Transverse colon (tissue), 4 donors: ENCODE results near the gene EFNA5. TPM values are rescaled to one million over a fixed set of nuclear protein-coding genes. Genes with fewer than 3 reads are reported as not detected.

Source experiments
- DNase-seq: peaks from one replicate; pipeline ENCODE4 v3.0.0-alpha.2; 2019
- H3K27ac ChIP-seq, 4 donors: fragments of 200-600 bp; sonication (generic); 2 replicates each; pipeline ENCODE4 v1.5.1; 2016 to 2018; ENCODE audit warnings: inconsistent platforms in 4 of 4
- H3K27me3 ChIP-seq: fragments of 200-600 bp; sonication (generic); 2 replicates; pipeline ENCODE4 v1.5.1; 2017; ENCODE audit warnings: inconsistent platforms
- H3K36me3 ChIP-seq, 4 donors: fragments of 200-600 bp; sonication (generic); 2 replicates each; pipeline ENCODE4 v1.5.1; 2017 to 2019; ENCODE audit warnings: inconsistent platforms in 4 of 4
- H3K4me1 ChIP-seq, 4 donors: fragments of 200-600 bp; sonication (generic); 2 replicates each; pipeline ENCODE4 v1.5.1; 2017 to 2020; ENCODE audit warnings: inconsistent platforms in 4 of 4
- H3K4me3 ChIP-seq, 4 donors: fragments of 200-600 bp; sonication (generic); 1 replicate in 1 of 4; 2 replicates in 3 of 4; pipeline versions ENCODE4 v1.5.1 to v1.6.1; 2017 to 2019; ENCODE audit warnings: inconsistent platforms in 4 of 4
- H3K9me3 ChIP-seq, 2 donors: fragments of 200-600 bp; sonication (generic); 2 replicates each; pipeline ENCODE4 v1.5.1; 2017 to 2019; ENCODE audit warnings: inconsistent platforms in 2 of 2
- CTCF ChIP-seq, 5 experiments: fragments of 200-600 bp in 3 of 5; fragments of 450-650 bp in 2 of 5; sonication (generic) in 3 of 5; IDR thresholded peaks; 1 replicate in 2 of 5; 2 replicates in 3 of 5; pipeline ENCODE4 v1.5.1; 2016 to 2017; ENCODE audit warnings: antibody characterized with exemption in 5 of 5, inconsistent platforms in 3 of 5, mild to moderate bottlenecking in 2 of 5, moderate library complexity in 1 of 5
- EP300 ChIP-seq: sonication (generic); formaldehyde crosslinking; IDR thresholded peaks from one replicate; pipeline ENCODE4 v1.6.1; 2017; ENCODE audit warnings: antibody characterized with exemption, low read depth
- POLR2A ChIP-seq: fragments of 450-650 bp; IDR thresholded peaks from one replicate; pipeline ENCODE4 v1.6.1; 2016; ENCODE audit warnings: antibody characterized with exemption, mild to moderate bottlenecking, moderate library complexity
- POLR2AphosphoS5 ChIP-seq, 3 donors: sonication (generic); formaldehyde crosslinking; IDR thresholded peaks; one replicate each; pipeline ENCODE4 v1.6.1; 2016; ENCODE audit warnings: antibody characterized with exemption in 3 of 3
- WGBS, 2 donors: methylation state at CpG; one replicate each; pipeline ENCODE4 v1.1.5; 2018; ENCODE audit warnings: low coverage in 1 of 2; 5-methylcytosine and 5-hydroxymethylcytosine counted together
- in situ Hi-C, 4 donors: fragments of 200-750 bp; cut with MboI; loops; one replicate each; pipeline versions ENCODE4 v1.15.0 to v1.15.1; 2017; ENCODE audit warnings: low sequenced_read_pairs in 3 of 4, low pct_ligation_motif_present in 1 of 4, low pct_unique_long_range_greater_than_20kb in 1 of 4
- intact Hi-C: fragments of 100-400 bp; cut with DNase I; formaldehyde crosslinking; loops from one replicate; pipeline ENCODE4 v1.15.1; 2023; ENCODE audit warnings: low total_unique reads
- total RNA-seq, 4 donors: library from RNA; depleted of rRNA; stranded (reverse); fragments of >200 nt; gene quantifications; one replicate each; pipeline ENCODE4 v1.1.0, GENCODE V29; 2016

The EFNA5 gene
- total RNA-seq, 4 donors from 2014 or later, result 1.5 to 18.2 (median 12.1) TPM

GRCh38 chr5:107605596-107606125, 65.1 kb downstream of the EFNA5 start:
- peaks cover 0 to 13% (median 10%) of the 10 kb centered on the region in 4 donors for H3K4me1 ChIP-seq
- TF ChIP-seq POLR2A, result no peak
- no peak for TF ChIP-seq POLR2AphosphoS5 (IDR thresholded peaks at IDR 0.05)
- TF ChIP-seq CTCF (IDR thresholded peaks at IDR 0.05), result no peak
- no peak for TF ChIP-seq EP300
- in situ Hi-C loops, result loop anchor here in 1 of 4 donors (25.0 kb wide), 1 partner anchor 643 kb away; no protein-coding TSS in a partner anchor
- no peaks in the 10 kb centered on the region for H3K9me3 ChIP-seq
- DNase-seq, result no peak
- no peaks in the 10 kb centered on the region for H3K36me3 ChIP-seq
- 51 to 67% methylated on average over 2 of the region's 2 CpGs for WGBS, 2 donors
- intact Hi-C loops, result no loop called here
- no peak overlapping the region for H3K27ac ChIP-seq
- no peaks in the 10 kb centered on the region for H3K27me3 ChIP-seq
- no peak overlapping the region for H3K4me3 ChIP-seq

DNA sequence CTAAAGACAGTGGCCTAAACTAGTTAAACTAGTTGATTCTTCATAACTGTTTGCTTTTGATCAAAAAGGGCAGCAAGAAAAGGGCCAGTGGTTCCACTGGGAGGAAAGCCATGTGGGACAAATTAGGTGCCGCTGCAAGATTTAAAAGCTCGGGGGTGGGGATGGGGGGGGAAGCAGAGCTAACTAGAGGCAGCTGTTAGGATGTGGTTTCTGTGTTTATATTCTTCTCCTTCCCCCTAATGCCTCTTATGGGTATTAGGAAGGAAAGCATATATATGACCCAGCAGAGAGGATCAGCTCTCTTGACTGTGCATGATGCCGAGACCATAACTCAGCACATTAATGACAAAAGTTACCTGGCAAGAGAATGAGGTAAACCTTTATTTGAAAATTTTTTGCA, 65.7 kb downstream of the EFNA5 start:
- H3K9me3 ChIP-seq, result no peaks in the 10 kb centered on the region
- TF ChIP-seq CTCF (IDR thresholded peaks at IDR 0.05) (no peak), EP300 (no peak), POLR2A (no peak), POLR2AphosphoS5 (IDR thresholded peaks at IDR 0.05) (no peak)
- H3K36me3 ChIP-seq, result no peaks in the 10 kb centered on the region
- in situ Hi-C loops, result loop anchor here in 1 of 4 donors (25.0 kb wide), 1 partner anchor 643 kb away; no protein-coding TSS in a partner anchor
- H3K4me1 ChIP-seq, result peaks cover 0 to 14% (median 10%) of the 10 kb centered on the region in 4 donors
- H3K27ac ChIP-seq, result no peak overlapping the region
- whole genome bisulfite sequencing, 2 donors, result 48 to 62% methylated on average over 3 of the region's 3 CpGs
- no peak for DNase-seq
- H3K4me3 ChIP-seq, result no peak overlapping the region
- no peaks in the 10 kb centered on the region for H3K27me3 ChIP-seq
- intact Hi-C loops, result no loop called here

DNA sequence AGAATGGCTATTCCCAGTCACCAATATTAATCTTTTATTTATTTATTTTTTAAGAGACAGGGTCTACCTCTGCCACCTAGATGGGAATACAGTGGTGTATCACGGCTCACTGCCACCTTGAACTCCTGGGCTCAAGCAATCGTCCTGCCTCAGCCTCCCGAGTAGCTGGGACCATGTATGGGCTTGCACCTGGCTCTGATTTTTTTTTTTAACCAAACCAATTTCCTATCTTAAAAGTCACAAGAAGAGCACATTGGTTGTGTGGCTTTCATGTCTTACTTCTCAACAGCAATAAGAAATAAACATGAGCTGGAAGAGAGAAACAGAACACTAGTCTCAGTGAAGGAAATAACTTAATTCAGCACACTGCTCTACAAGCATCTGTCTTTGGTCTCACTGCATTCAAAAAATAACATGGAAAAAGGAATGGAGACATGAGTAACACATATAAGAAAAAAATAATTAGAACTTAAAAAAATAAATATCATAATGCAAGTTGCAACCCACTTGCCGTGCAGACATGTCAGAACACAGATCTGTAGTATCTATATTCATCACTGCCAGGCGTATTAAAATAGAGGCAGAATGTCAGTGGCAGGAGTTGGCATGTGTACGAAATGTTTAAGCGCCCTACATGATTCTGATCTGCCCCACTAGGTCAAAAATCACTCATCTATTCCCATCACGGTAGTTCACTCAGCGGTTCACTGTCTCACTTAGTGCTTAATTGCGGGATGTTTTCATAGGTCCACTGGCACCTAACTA, 66.4 kb downstream of the EFNA5 start:
- no peak overlapping the region for H3K4me3 ChIP-seq
- WGBS, 2 donors, result 79 to 89% methylated on average over 7 to 10 of the region's 10 CpGs
- TF ChIP-seq POLR2AphosphoS5 (IDR thresholded peaks at IDR 0.05) (no peak), CTCF (IDR thresholded peaks at IDR 0.05) (no peak)
- intact Hi-C loops, result no loop called here
- H3K36me3 ChIP-seq, result no peaks in the 10 kb centered on the region
- no peak for DNase-seq
- no peaks in the 10 kb centered on the region for H3K27me3 ChIP-seq
- H3K27ac ChIP-seq, result no peak overlapping the region
- H3K4me1 ChIP-seq, result peaks cover 0 to 16% (median 11%) of the 10 kb centered on the region in 4 donors
- H3K9me3 ChIP-seq, result no peaks in the 10 kb centered on the region
- in situ Hi-C loops, result loop anchor here in 1 of 4 donors (25.0 kb wide), 1 partner anchor 642 kb away; no protein-coding TSS in a partner anchor

- in situ Hi-C loops (loop anchor here in 1 of 4 donors (25.0 kb wide), 1 partner anchor 641 kb away; no protein-coding TSS in a partner anchor), intact Hi-C loops (no loop called here)
- no peaks in the 10 kb centered on the region for H3K9me3 ChIP-seq
- peaks cover 0 to 25% (median 16%) of the 10 kb centered on the region in 4 donors for H3K4me1 ChIP-seq
- no peaks in the 10 kb centered on the region for H3K27me3 ChIP-seq
- WGBS, 2 donors, result 79 to 82% methylated on average over 6 of the region's 6 CpGs
- no peak for TF ChIP-seq EP300
- no peak for TF ChIP-seq POLR2AphosphoS5 (IDR thresholded peaks at IDR 0.05)
- TF ChIP-seq CTCF (IDR thresholded peaks at IDR 0.05), result no peak
- no peak for TF ChIP-seq POLR2A
- no peak overlapping the region for H3K27ac ChIP-seq
- H3K4me3 ChIP-seq, result no peak overlapping the region
- no peak for DNase-seq
- H3K36me3 ChIP-seq, result no peaks in the 10 kb centered on the region
These were observed 67.4 kb downstream of the EFNA5 start for GRCh38 chr5:107603349-107603748.
